ENCODE data around the gene OSBPL9. TPM values are rescaled to one million over a fixed set of nuclear protein-coding genes. Genes with fewer than 3 reads are reported as not detected.

Gene OSBPL9
- total and polyA plus RNA-seq, 4 donors = 42.8 to 121 (median 78.8) TPM

DNA sequence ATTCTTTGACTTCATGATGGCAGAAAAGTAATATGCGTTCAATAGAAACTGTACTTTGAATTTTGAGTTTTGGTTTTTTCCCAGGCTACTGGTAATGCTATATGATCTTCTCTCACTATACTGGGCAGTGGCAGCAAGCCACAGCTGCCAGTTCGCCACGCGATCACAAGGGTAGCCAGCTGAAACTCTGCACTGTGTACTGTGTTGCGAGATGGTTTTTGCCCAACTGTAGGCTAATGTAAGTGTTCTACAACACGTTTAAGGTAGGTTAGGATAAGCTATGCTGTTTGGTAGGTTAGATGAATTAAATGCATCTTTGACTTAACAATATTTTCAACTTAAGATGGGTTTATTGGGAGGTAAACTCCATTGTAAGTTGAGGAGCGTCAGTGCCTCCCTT, 138.5 kb downstream of the OSBPL9 start:
- Histone ChIP-seq H3K36me3 (ENCODE audit: control insufficient read depth in 1 of 2, insufficient read depth in 2 of 2, low read length in 1 of 2) (no peaks in the 10 kb centered on the region), H3K4me3 (ENCODE audit: low read length in 2 of 2) (no peak overlapping the region), H3K9me3 (ENCODE audit: control insufficient read depth, low read length) (no peaks in the 10 kb centered on the region), H3K27me3 (ENCODE audit: control insufficient read depth in 1 of 2, insufficient read depth in 2 of 2, low read length in 1 of 2) (no peaks in the 10 kb centered on the region), H3K27ac (ENCODE audit: low read depth in 1 of 2, low read length in 2 of 2) (no peak overlapping the region), H3K4me1 (ENCODE audit: control insufficient read depth in 1 of 2, insufficient read depth in 2 of 2, low read length in 2 of 2) (peaks cover 0 to 1% of the 10 kb centered on the region in 2 donors)
- intact Hi-C loops (cut with DNase I) = loop anchor here in 1 of 2 donors (5.0 kb wide), 1 partner anchor 98 kb away; no protein-coding TSS in a partner anchor
- DNase-seq (no peak), ATAC-seq (ENCODE audit: low FRiP score) (no peak)
- 96 to 97% methylated on average over 7 of the region's 7 CpGs for WGBS, 2 donors

GRCh38 chr1:51756290-51756689, 139.4 kb downstream of the OSBPL9 start:
- Histone ChIP-seq H3K27me3 (ENCODE audit: control insufficient read depth in 1 of 2, insufficient read depth in 2 of 2, low read length in 1 of 2) (no peaks in the 10 kb centered on the region), H3K4me1 (ENCODE audit: control insufficient read depth in 1 of 2, insufficient read depth in 2 of 2, low read length in 2 of 2) (peaks cover 0 to 1% of the 10 kb centered on the region in 2 donors), H3K9me3 (ENCODE audit: control insufficient read depth, low read length) (no peaks in the 10 kb centered on the region), H3K4me3 (ENCODE audit: low read length in 2 of 2) (no peak overlapping the region), H3K27ac (ENCODE audit: low read depth in 1 of 2, low read length in 2 of 2) (no peak overlapping the region), H3K36me3 (ENCODE audit: control insufficient read depth in 1 of 2, insufficient read depth in 2 of 2, low read length in 1 of 2) (no peaks in the 10 kb centered on the region)
- WGBS, 2 donors = 91 to 96% methylated on average over 2 of the region's 2 CpGs
- DNase-seq (no peak), ATAC-seq (ENCODE audit: low FRiP score) (no peak)
- intact Hi-C loops (cut with DNase I) = loop anchor here in 1 of 2 donors (5.0 kb wide), 1 partner anchor 99 kb away; no protein-coding TSS in a partner anchor

- Histone ChIP-seq H3K9me3 (ENCODE audit: control insufficient read depth, low read length) (no peaks in the 10 kb centered on the region), H3K4me1 (ENCODE audit: control insufficient read depth in 1 of 2, insufficient read depth in 2 of 2, low read length in 2 of 2) (peaks cover 0 to 4% of the 10 kb centered on the region in 2 donors), H3K36me3 (ENCODE audit: control insufficient read depth in 1 of 2, insufficient read depth in 2 of 2, low read length in 1 of 2) (no peaks in the 10 kb centered on the region), H3K4me3 (ENCODE audit: low read length in 2 of 2) (no peak overlapping the region), H3K27ac (ENCODE audit: low read depth in 1 of 2, low read length in 2 of 2) (no peak overlapping the region), H3K27me3 (ENCODE audit: control insufficient read depth in 1 of 2, insufficient read depth in 2 of 2, low read length in 1 of 2) (no peaks in the 10 kb centered on the region)
- 6 to 10% methylated on average over 4 of the region's 4 CpGs for WGBS, 2 donors
- intact Hi-C loops (cut with DNase I) = loop anchor here in 1 of 2 donors (5.0 kb wide), 1 partner anchor 101 kb away; no protein-coding TSS in a partner anchor
- DNase-seq = no peak
- ATAC-seq (ENCODE audit: low FRiP score) = no peak
Measured at GRCh38 chr1:51758310-51758709, 141.4 kb downstream of the OSBPL9 start.

GRCh38 chr1:51760872-51761271, 144.0 kb downstream of the OSBPL9 start:
- intact Hi-C loops (cut with DNase I) = loop anchor here (5.0 to 10.0 kb wide), 2 partner anchors 129 to 136 kb away; no protein-coding TSS in a partner anchor

DNA sequence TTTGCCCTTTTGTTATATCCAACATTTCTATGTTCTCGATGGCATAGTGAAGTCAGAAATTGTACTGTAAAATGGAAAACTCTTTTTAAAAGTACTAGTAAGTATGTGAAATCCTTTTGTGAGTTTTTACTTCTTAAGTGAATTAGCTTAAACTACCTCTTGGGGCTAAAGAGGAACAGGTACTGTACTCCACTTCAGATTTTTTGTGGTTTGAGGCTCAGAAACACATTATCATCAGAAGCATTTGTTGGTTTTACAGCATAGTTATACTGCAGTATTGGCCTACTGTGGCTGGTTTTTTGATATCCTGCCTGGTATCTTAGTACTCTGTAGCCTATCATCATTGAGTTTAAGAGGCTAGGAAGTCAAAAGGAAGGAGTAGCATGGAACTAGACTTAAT, 144.5 kb downstream of the OSBPL9 start:
- no peak for ATAC-seq (ENCODE audit: low FRiP score)
- 81 to 82% methylated on average over 1 of the region's 1 CpG for whole genome bisulfite sequencing, 2 donors
- Histone ChIP-seq H3K9me3 (ENCODE audit: control insufficient read depth, low read length) (no peaks in the 10 kb centered on the region), H3K4me3 (ENCODE audit: low read length in 2 of 2) (no peak overlapping the region), H3K4me1 (ENCODE audit: control insufficient read depth in 1 of 2, insufficient read depth in 2 of 2, low read length in 2 of 2) (peaks cover 0 to 4% of the 10 kb centered on the region in 2 donors), H3K27me3 (ENCODE audit: control insufficient read depth in 1 of 2, insufficient read depth in 2 of 2, low read length in 1 of 2) (no peaks in the 10 kb centered on the region), H3K27ac (ENCODE audit: low read depth in 1 of 2, low read length in 2 of 2) (no peak overlapping the region), H3K36me3 (ENCODE audit: control insufficient read depth in 1 of 2, insufficient read depth in 2 of 2, low read length in 1 of 2) (no peaks in the 10 kb centered on the region)
- no peak for DNase-seq
- intact Hi-C loops (cut with DNase I) = loop anchor here (5.0 to 10.0 kb wide), 2 partner anchors 129 to 137 kb away; no protein-coding TSS in a partner anchor

More at GRCh38 chr1:51760872-51761271, 144.0 kb downstream of the OSBPL9 start:
- H3K36me3 ChIP-seq (ENCODE audit: control insufficient read depth in 1 of 2, insufficient read depth in 2 of 2, low read length in 1 of 2) = no peaks in the 10 kb centered on the region
- no peaks in the 10 kb centered on the region for H3K9me3 ChIP-seq (ENCODE audit: control insufficient read depth, low read length)
- peaks cover 0 to 4% of the 10 kb centered on the region in 2 donors for H3K4me1 ChIP-seq (ENCODE audit: control insufficient read depth in 1 of 2, insufficient read depth in 2 of 2, low read length in 2 of 2)
- H3K4me3 ChIP-seq (ENCODE audit: low read length in 2 of 2) = no peak overlapping the region
- no peak for ATAC-seq (ENCODE audit: low FRiP score)
- H3K27ac ChIP-seq (ENCODE audit: low read depth in 1 of 2, low read length in 2 of 2) = no peak overlapping the region
- DNase-seq = no peak
- H3K27me3 ChIP-seq (ENCODE audit: control insufficient read depth in 1 of 2, insufficient read depth in 2 of 2, low read length in 1 of 2) = no peaks in the 10 kb centered on the region
- 49 to 54% methylated on average over 3 of the region's 3 CpGs for WGBS, 2 donors

GRCh38 chr1:51768971-51769588, 152.2 kb downstream of the OSBPL9 start:
- H3K4me1 ChIP-seq (ENCODE audit: control insufficient read depth in 1 of 2, insufficient read depth in 2 of 2, low read length in 2 of 2) = peaks cover 0 to 2% of the 10 kb centered on the region in 2 donors
- no peaks in the 10 kb centered on the region for H3K36me3 ChIP-seq (ENCODE audit: control insufficient read depth in 1 of 2, insufficient read depth in 2 of 2, low read length in 1 of 2)
- no peak overlapping the region for H3K4me3 ChIP-seq (ENCODE audit: low read length in 2 of 2)
- H3K27ac ChIP-seq (ENCODE audit: low read depth in 1 of 2, low read length in 2 of 2) = no peak overlapping the region
- WGBS, 2 donors = 7 to 12% methylated on average over 6 of the region's 6 CpGs
- DNase-seq (no peak), ATAC-seq (ENCODE audit: low FRiP score) (peak; percentile 83)
- H3K9me3 ChIP-seq (ENCODE audit: control insufficient read depth, low read length) = no peaks in the 10 kb centered on the region
- intact Hi-C loops (cut with DNase I) = loop anchor here in 1 of 2 donors (5.0 to 10.0 kb wide), 2 partner anchors 112 to 144 kb away; no protein-coding TSS in a partner anchor
- no peaks in the 10 kb centered on the region for H3K27me3 ChIP-seq (ENCODE audit: control insufficient read depth in 1 of 2, insufficient read depth in 2 of 2, low read length in 1 of 2)

GRCh38 chr1:51776408-51776807, 159.5 kb downstream of the OSBPL9 start:
- Histone ChIP-seq H3K4me3 (ENCODE audit: low read length in 2 of 2) (no peak overlapping the region), H3K27ac (ENCODE audit: low read depth in 1 of 2, low read length in 2 of 2) (no peak overlapping the region), H3K36me3 (ENCODE audit: control insufficient read depth in 1 of 2, insufficient read depth in 2 of 2, low read length in 1 of 2) (peaks cover 0 to 2% of the 10 kb centered on the region in 2 donors), H3K27me3 (ENCODE audit: control insufficient read depth in 1 of 2, insufficient read depth in 2 of 2, low read length in 1 of 2) (no peaks in the 10 kb centered on the region), H3K4me1 (ENCODE audit: control insufficient read depth in 1 of 2, insufficient read depth in 2 of 2, low read length in 2 of 2) (peaks cover 0 to 2% of the 10 kb centered on the region in 2 donors), H3K9me3 (ENCODE audit: control insufficient read depth, low read length) (no peaks in the 10 kb centered on the region)
- no peak for DNase-seq
- intact Hi-C loops (cut with DNase I) = no loop called here
- ATAC-seq (ENCODE audit: low FRiP score) = no peak

- no peaks in the 10 kb centered on the region for H3K4me1 ChIP-seq (ENCODE audit: control insufficient read depth in 1 of 2, insufficient read depth in 2 of 2, low read length in 2 of 2)
- H3K9me3 ChIP-seq (ENCODE audit: control insufficient read depth, low read length) = no peaks in the 10 kb centered on the region
- H3K36me3 ChIP-seq (ENCODE audit: control insufficient read depth in 1 of 2, insufficient read depth in 2 of 2, low read length in 1 of 2) = peaks cover 3 to 5% of the 10 kb centered on the region in 2 donors
- H3K27me3 ChIP-seq (ENCODE audit: control insufficient read depth in 1 of 2, insufficient read depth in 2 of 2, low read length in 1 of 2) = no peaks in the 10 kb centered on the region
- intact Hi-C loops (cut with DNase I) = no loop called here
- ATAC-seq (ENCODE audit: low FRiP score) (no peak), DNase-seq (no peak)
- 98% methylated on average over 3 of the region's 3 CpGs for WGBS, 2 donors
- no peak overlapping the region for H3K4me3 ChIP-seq (ENCODE audit: low read length in 2 of 2)
- H3K27ac ChIP-seq (ENCODE audit: low read depth in 1 of 2, low read length in 2 of 2) = no peak overlapping the region
Measured at GRCh38 chr1:51780927-51781326, 164.0 kb downstream of the OSBPL9 start.

GRCh38 chr1:51784997-51785421, 168.1 kb downstream of the OSBPL9 start:
- ATAC-seq (ENCODE audit: low FRiP score) = no peak
- no peaks in the 10 kb centered on the region for H3K4me1 ChIP-seq (ENCODE audit: control insufficient read depth in 1 of 2, insufficient read depth in 2 of 2, low read length in 2 of 2)
- intact Hi-C loops (cut with DNase I) = no loop called here
- DNase-seq = no peak
- WGBS, 2 donors = 55 to 60% methylated on average over 4 of the region's 4 CpGs
- no peaks in the 10 kb centered on the region for H3K9me3 ChIP-seq (ENCODE audit: control insufficient read depth, low read length)
- no peak overlapping the region for H3K27ac ChIP-seq (ENCODE audit: low read depth in 1 of 2, low read length in 2 of 2)
- H3K4me3 ChIP-seq (ENCODE audit: low read length in 2 of 2) = no peak overlapping the region
- H3K36me3 ChIP-seq (ENCODE audit: control insufficient read depth in 1 of 2, insufficient read depth in 2 of 2, low read length in 1 of 2) = peaks cover 11 to 19% of the 10 kb centered on the region in 2 donors
- no peaks in the 10 kb centered on the region for H3K27me3 ChIP-seq (ENCODE audit: control insufficient read depth in 1 of 2, insufficient read depth in 2 of 2, low read length in 1 of 2)
